ENCODE measurements around the gene ANXA10. TPM values are rescaled to one million over a fixed set of nuclear protein-coding genes. Genes with fewer than 3 reads are reported as not detected.

Gene ANXA10
- total and polyA plus RNA-seq, 2 of the 4 experiments (the other 2 are of a cell fraction), result 0.44 to 0.72 TPM

DNA sequence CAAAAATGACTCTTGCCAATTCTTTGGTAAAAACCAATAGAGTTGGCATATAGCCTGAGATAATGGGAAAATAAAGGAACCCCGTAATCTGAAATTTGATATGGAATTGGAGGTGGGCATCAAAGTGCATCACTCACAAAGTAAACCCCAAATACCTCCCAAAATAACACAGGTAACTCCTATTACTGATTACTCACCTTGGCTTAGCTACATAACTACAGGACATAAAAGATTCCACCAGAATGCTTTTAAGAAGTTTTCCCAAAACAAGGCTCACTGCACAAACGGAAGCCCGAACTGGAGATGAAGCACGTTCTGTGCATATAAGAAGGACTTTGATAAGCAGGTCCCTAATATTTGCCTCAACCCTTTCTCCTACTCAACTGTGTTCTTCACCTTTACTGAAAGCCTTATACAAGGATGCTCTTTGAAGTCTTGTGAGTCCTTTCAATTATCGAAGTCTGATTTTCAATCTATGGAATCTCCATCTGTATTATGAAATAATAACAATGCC lies 14.6 kb upstream of the ANXA10 start:
- H2BK15ac ChIP-seq (ENCODE audit: low read depth, low read length), result no peak overlapping the region
- H3K4ac ChIP-seq (ENCODE audit: low read depth, low read length), result no peak overlapping the region
- no peak overlapping the region for H3K23ac ChIP-seq (ENCODE audit: low read depth, low read length)
- DNase-seq, result no peak
- H3K4me1 ChIP-seq (ENCODE audit: control insufficient read depth, insufficient read depth, low read length), result no peaks in the 10 kb centered on the region
- in situ Hi-C loops (cut with MboI; ENCODE audit: low sequenced_read_pairs), result no loop called here
- no peak overlapping the region for H3K27ac ChIP-seq (ENCODE audit: insufficient read depth, low read length)
- H3K9me3 ChIP-seq (ENCODE audit: control insufficient read depth, insufficient read depth, low read length), result no peaks in the 10 kb centered on the region
- H4K5ac ChIP-seq (ENCODE audit: low read depth, low read length), result no peak overlapping the region
- no peak overlapping the region for H3K56ac ChIP-seq (ENCODE audit: extremely low read depth, insufficient read depth, low read length)
- 93% methylated on average over 3 of the region's 5 CpGs; no CpG with 5 or more reads in 1 of the 2 experiments for WGBS, 2 experiments (ENCODE audit: extremely low coverage in 2 of 2, insufficient read length in 1 of 2)
- H3K14ac ChIP-seq (replicated peaks; ENCODE audit: low read depth, low read length), result no peak overlapping the region
- no peak overlapping the region for H2BK20ac ChIP-seq (ENCODE audit: low read depth, low read length)
- no peak overlapping the region for H3K18ac ChIP-seq (ENCODE audit: low read depth, low read length)
- H2AK9ac ChIP-seq (replicated peaks; ENCODE audit: low read depth, low read length, poor library complexity), result no peak overlapping the region
- H3K4me2 ChIP-seq (ENCODE audit: low read depth, low read length), result no peak overlapping the region
- H4K20me1 ChIP-seq (ENCODE audit: insufficient read depth, low read length), result no peaks in the 10 kb centered on the region
- no peak overlapping the region for H2AFZ ChIP-seq (replicated peaks; ENCODE audit: low read length, poor library complexity)
- intact Hi-C loops (cut with micrococcal nuclease), result loop anchor here (1.0 to 5.0 kb wide), 4 partner anchors 77 to 1910 kb away; no protein-coding TSS in a partner anchor
- dilution Hi-C loops (cut with HindIII; ENCODE audit: low sequenced_read_pairs, unreplicated experiment), result no loop called here
- H2BK120ac ChIP-seq (ENCODE audit: low read depth, low read length), result no peak overlapping the region
- CTCF ChIA-PET, result no interaction called here
- H3K9ac ChIP-seq (ENCODE audit: low read depth, low read length), result no peak overlapping the region
- H2AK5ac ChIP-seq (ENCODE audit: low read depth, low read length), result no peak overlapping the region
- H2BK5ac ChIP-seq (ENCODE audit: low read depth, low read length, poor library complexity, severe bottlenecking), result no peak overlapping the region
- H3K36me3 ChIP-seq (ENCODE audit: control insufficient read depth, insufficient read depth, low read length), result no peaks in the 10 kb centered on the region
- TF ChIP-seq NFE2L2 (IDR thresholded peaks at IDR 0.05; ENCODE audit: low read depth, low read length) (no peak), MAFK (IDR thresholded peaks at IDR 0.05; ENCODE audit: low read depth, low read length) (no peak), POLR2A (IDR thresholded peaks at IDR 0.05; ENCODE audit: low read depth, low read length) (no peak)
- TF ChIP-seq, protein P1, sequence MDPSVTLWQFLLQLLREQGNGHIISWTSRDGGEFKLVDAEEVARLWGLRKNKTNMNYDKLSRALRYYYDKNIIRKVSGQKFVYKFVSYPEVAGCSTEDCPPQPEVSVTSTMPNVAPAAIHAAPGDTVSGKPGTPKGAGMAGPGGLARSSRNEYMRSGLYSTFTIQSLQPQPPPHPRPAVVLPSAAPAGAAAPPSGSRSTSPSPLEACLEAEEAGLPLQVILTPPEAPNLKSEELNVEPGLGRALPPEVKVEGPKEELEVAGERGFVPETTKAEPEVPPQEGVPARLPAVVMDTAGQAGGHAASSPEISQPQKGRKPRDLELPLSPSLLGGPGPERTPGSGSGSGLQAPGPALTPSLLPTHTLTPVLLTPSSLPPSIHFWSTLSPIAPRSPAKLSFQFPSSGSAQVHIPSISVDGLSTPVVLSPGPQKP (IDR thresholded peaks at IDR 0.05; ENCODE audit: borderline replicate concordance, low read depth, low read length), result no peak
- POLR2A ChIA-PET (ENCODE audit: unreplicated experiment), result no interaction called here
- no peaks in the 10 kb centered on the region for H3K27me3 ChIP-seq (ENCODE audit: control insufficient read depth, insufficient read depth, low read length)
- no peak overlapping the region for H4K8ac ChIP-seq (ENCODE audit: low read depth in 2 of 2, low read length in 2 of 2)
- H4K91ac ChIP-seq (ENCODE audit: insufficient read depth, low read depth, low read length), result no peak overlapping the region
- no peaks in the 10 kb centered on the region for H3K9me1 ChIP-seq (ENCODE audit: insufficient read depth, low read length)
- no TSS peak for BruUV-seq (replicated peaks)
- ATAC-seq (ENCODE audit: low read depth), result no peak
- no peaks in the 10 kb centered on the region for H3K79me1 ChIP-seq (ENCODE audit: low read depth in 1 of 2, low read length in 2 of 2)
- no peak overlapping the region for H3K4me3 ChIP-seq (ENCODE audit: insufficient read depth, low read depth, low read length)
